ENCODE data around the gene STX1A.

Gene STX1A

GRCh38 chr7:73700069-73700423, 19.4 kb downstream of the STX1A start:
- no peak for TF ChIP-seq CTCF (IDR thresholded peaks at IDR 0.05; ENCODE audit: extremely low read depth, insufficient read depth, missing control alignments)
- in situ Hi-C loops (cut with MboI; ENCODE audit: low pct_unique_long_range_greater_than_20kb, low sequenced_read_pairs, unreplicated experiment), result no loop called here
- no peak for DNase-seq (ENCODE audit: low spot score)

GRCh38 chr7:73699370-73700068, 19.9 kb downstream of the STX1A start:
- TF ChIP-seq CTCF (IDR thresholded peaks at IDR 0.05; ENCODE audit: extremely low read depth, insufficient read depth, missing control alignments), result no peak
- no peak for DNase-seq (ENCODE audit: low spot score)
- in situ Hi-C loops (cut with MboI; ENCODE audit: low pct_unique_long_range_greater_than_20kb, low sequenced_read_pairs, unreplicated experiment), result no loop called here

GRCh38 chr7:73698410-73698809, 21.1 kb downstream of the STX1A start:
- in situ Hi-C loops (cut with MboI; ENCODE audit: low pct_unique_long_range_greater_than_20kb, low sequenced_read_pairs, unreplicated experiment), result no loop called here
- no peak for TF ChIP-seq CTCF (IDR thresholded peaks at IDR 0.05; ENCODE audit: extremely low read depth, insufficient read depth, missing control alignments)
- no peak for DNase-seq (ENCODE audit: low spot score)

- TF ChIP-seq CTCF (IDR thresholded peaks at IDR 0.05; ENCODE audit: extremely low read depth, insufficient read depth, missing control alignments), result no peak
- in situ Hi-C loops (cut with MboI; ENCODE audit: low pct_unique_long_range_greater_than_20kb, low sequenced_read_pairs, unreplicated experiment), result no loop called here
- no peak for DNase-seq (ENCODE audit: low spot score)
Observed at GRCh38 chr7:73696372-73696771, 23.1 kb downstream of the STX1A start.

GRCh38 chr7:73690646-73691045, 28.8 kb downstream of the STX1A start:
- no peak for DNase-seq (ENCODE audit: low spot score)
- in situ Hi-C loops (cut with MboI; ENCODE audit: low pct_unique_long_range_greater_than_20kb, low sequenced_read_pairs, unreplicated experiment), result no loop called here
- no peak for TF ChIP-seq CTCF (IDR thresholded peaks at IDR 0.05; ENCODE audit: extremely low read depth, insufficient read depth, missing control alignments)

GRCh38 chr7:73688288-73688687, 31.2 kb downstream of the STX1A start:
- in situ Hi-C loops (cut with MboI; ENCODE audit: low pct_unique_long_range_greater_than_20kb, low sequenced_read_pairs, unreplicated experiment), result no loop called here
- no peak for TF ChIP-seq CTCF (IDR thresholded peaks at IDR 0.05; ENCODE audit: extremely low read depth, insufficient read depth, missing control alignments)
- DNase-seq (ENCODE audit: low spot score), result no peak
